NCI-H1417 (cell line): ENCODE results near the gene SORCS3.

ENCODE experiments used
- DNase-seq, 3 experiments: peaks; one replicate each; lab custom pipeline; 2025; lab: John Stamatoyannopoulos, UW

Gene SORCS3

GRCh38 chr10:104643303-104643663, 2.2 kb downstream of the SORCS3 start:
- no peak for DNase-seq

GRCh38 chr10:104646146-104646545, 5.1 kb downstream of the SORCS3 start:
- no peak for DNase-seq

- DNase-seq: no peak
These were observed 7.3 kb downstream of the SORCS3 start for GRCh38 chr10:104648421-104648820.

GRCh38 chr10:104650072-104650471, 9.0 kb downstream of the SORCS3 start:
- peak in 2 of 3 experiments; percentile 20 to 45 for DNase-seq

- DNase-seq: no peak
These were observed 9.7 kb downstream of the SORCS3 start for GRCh38 chr10:104650635-104651331.

- no peak for DNase-seq
These were observed 15.9 kb downstream of the SORCS3 start for GRCh38 chr10:104657036-104657435.

GRCh38 chr10:104657457-104657856, 16.4 kb downstream of the SORCS3 start:
- DNase-seq: no peak

GRCh38 chr10:104658067-104658466, 17.0 kb downstream of the SORCS3 start:
- no peak for DNase-seq

- DNase-seq: no peak
These were observed 18.7 kb downstream of the SORCS3 start for GRCh38 chr10:104659809-104660208.

GRCh38 chr10:104663076-104663475, 22.0 kb downstream of the SORCS3 start:
- DNase-seq: no peak

- no peak for DNase-seq
These were observed 22.5 kb downstream of the SORCS3 start for GRCh38 chr10:104663563-104663962.

GRCh38 chr10:104664205-104664604, 23.1 kb downstream of the SORCS3 start:
- DNase-seq: no peak

- no peak for DNase-seq
These were observed 24.1 kb downstream of the SORCS3 start for GRCh38 chr10:104665174-104665573.

- no peak for DNase-seq
These were observed 25.0 kb downstream of the SORCS3 start for GRCh38 chr10:104666106-104666505.

GRCh38 chr10:104676874-104677273, 35.8 kb downstream of the SORCS3 start:
- DNase-seq: no peak

- DNase-seq: no peak
These were observed 37.6 kb downstream of the SORCS3 start for GRCh38 chr10:104678658-104679057.

- DNase-seq: peak in 2 of 3 experiments; percentile 72 to 85
These were observed 39.6 kb downstream of the SORCS3 start for GRCh38 chr10:104680467-104681401.

- DNase-seq: no peak
These were observed 40.4 kb downstream of the SORCS3 start for GRCh38 chr10:104681485-104681884.

- DNase-seq: no peak
These were observed 42.5 kb downstream of the SORCS3 start for GRCh38 chr10:104683567-104683966.

GRCh38 chr10:104686829-104687228, 45.7 kb downstream of the SORCS3 start:
- DNase-seq: no peak

- DNase-seq: no peak
These were observed 47.4 kb downstream of the SORCS3 start for GRCh38 chr10:104688251-104689042.

- no peak for DNase-seq
These were observed 48.0 kb downstream of the SORCS3 start for GRCh38 chr10:104689105-104689504.
